GM18861 (cell line): ENCODE results near the gene C6orf136.

Experiments used
- ATAC-seq: cut with Tn5 transposase; IDR thresholded peaks from one replicate; pipeline ENCODE4 v1.9.1; 2021; ENCODE audit not compliant: unreplicated experiment

Gene C6orf136

DNA sequence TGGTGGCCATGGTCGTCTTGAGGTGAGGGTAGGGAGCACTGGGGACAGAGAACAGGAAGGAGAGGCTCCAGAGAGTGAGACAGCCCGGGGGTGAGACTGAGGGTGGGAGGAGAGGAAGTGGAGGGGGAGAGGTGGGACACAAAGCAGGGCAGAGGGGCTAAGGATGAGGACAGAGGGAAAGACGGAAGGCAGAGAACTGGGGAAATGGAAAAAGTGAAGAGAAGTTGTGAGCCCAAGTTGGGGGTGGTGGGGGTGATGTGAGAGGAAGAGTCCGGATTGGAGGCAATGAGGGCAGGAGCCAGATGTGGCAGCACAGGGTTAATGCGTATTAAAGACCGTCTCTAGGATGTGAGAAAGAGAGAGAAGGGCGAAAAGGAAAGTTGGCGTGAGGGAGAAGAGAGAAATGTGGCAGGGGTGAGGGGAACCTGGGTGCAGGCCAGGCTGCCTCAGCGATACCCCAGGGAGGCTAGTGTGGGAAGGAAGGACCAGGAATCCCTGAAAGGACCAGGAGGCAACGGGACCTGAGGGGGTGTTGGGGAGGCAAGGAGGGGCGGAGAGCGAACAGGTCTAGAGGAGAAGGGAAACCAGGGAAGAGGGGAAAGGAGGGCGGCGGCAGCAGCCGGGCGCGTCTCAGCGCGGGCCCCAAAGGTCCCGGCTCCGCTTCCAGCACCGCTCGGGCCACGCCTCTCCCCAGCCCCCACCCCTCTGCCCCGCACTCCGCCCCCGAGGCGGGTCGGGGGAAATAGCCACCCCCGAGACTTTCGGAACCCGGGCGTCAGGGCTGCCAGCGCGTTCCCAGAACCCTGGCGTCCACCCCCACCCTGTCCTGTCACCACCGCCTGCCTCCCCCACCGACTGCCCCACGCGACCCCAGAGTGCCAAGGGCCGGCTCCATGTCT, 39.3 kb downstream of the C6orf136 start, which contains the start of gene PPP1R18:
Gene PPP1R18 (minus strand): TSS at position 637 of the 899 bp plus-strand sequence. CDS start 627 bp downstream, at position 10.
- ATAC-seq = no peak

- ATAC-seq = peak; percentile 36
Measured at GRCh38 chr6:30686908-30687658, 40.1 kb downstream of the C6orf136 start.

- ATAC-seq = no peak
Measured at GRCh38 chr6:30687659-30688431, 40.9 kb downstream of the C6orf136 start.

- no peak for ATAC-seq
Measured at GRCh38 chr6:30688569-30688968, 41.6 kb downstream of the C6orf136 start.

- ATAC-seq = no peak
Measured at GRCh38 chr6:30689022-30689865, 42.3 kb downstream of the C6orf136 start.

GRCh38 chr6:30689985-30690384, 43.1 kb downstream of the C6orf136 start:
- ATAC-seq = no peak

DNA sequence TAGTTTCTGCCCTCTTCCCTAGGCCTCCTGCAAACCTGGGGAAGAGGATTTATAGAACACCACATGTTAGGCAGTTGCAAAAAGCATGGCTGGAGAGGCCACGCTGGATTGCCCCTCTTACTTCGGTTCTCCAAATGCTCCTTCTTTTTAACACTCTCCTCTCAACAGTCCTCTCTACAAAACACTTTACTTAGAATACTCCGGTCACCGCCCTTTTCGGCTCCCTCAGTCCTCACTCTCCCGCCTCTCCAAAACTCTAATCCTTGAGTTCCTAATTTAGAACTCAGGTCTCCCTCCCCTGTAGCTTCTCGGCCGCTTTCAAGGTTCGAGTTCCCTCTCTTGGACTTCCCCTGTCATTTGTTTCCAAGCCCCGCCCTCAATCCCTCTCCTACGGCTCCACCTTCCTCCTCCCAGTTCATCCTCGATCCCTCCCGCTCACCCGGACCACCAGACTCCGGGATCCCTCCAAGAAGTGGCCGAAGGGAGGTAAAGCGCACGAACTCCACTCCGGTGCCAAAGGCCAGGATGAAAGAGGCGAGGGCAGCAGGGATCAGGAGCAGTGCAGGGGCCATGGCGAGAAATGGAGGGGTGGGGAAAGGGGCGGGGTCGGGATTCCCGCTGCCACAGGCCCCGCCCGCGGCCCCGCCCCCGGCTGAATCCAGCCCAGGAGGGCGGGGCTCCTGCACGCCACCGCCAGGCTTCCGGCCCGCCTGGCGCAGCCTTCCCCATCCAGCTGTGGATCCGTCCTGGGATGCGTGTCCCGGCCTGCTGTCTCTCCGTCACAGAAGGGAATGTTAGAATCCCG, 43.7 kb downstream of the C6orf136 start, which contains the start of gene NRM:
Gene NRM (minus strand): TSS at position 582 of the 805 bp plus-strand sequence. CDS start 10 bp downstream, at position 572.
- ATAC-seq = no peak

- ATAC-seq = no peak
Measured at GRCh38 chr6:30691208-30691847, 44.4 kb downstream of the C6orf136 start.

DNA sequence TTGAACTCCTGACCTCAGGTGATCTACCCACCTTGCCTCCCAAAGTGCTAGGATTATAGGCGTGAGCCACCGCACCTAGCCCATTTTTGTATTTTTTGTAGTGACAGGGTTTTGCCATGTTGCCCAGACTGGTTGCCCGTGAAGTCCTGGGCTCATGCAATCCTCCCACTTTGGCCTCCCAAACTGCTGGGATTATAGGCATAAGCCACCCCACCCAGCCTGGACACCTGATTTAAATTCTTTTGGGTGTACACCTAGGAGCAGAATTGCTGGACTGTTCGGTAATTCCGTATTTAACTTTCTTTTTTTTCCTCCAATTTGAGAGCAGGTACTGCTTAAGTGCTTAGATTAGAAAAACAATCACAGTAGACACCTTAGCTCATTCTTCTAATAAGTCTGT, 49.5 kb downstream of the C6orf136 start:
- no peak for ATAC-seq

- ATAC-seq = no peak
Measured at GRCh38 chr6:30700340-30700739, 53.4 kb downstream of the C6orf136 start.
